H9 (cell line): ENCODE results near the gene TTLL3. TPM values are rescaled to one million over a fixed set of nuclear protein-coding genes. Genes with fewer than 3 reads are reported as not detected.

Experiments
- DNase-seq: peaks from one replicate; pipeline ENCODE4 v3.0.0-alpha.2; 2017
- H2AFZ ChIP-seq: one replicate; pipeline ENCODE4 v1.6.1; 2013; ENCODE audit warnings: mild to moderate bottlenecking, low read length, control low read depth, moderate library complexity
- H2AK5ac ChIP-seq: 2 replicates; pipeline ENCODE4 v1.6.1; 2013; ENCODE audit warnings: low read length, control low read depth, mixed read lengths; ENCODE audit not compliant: insufficient read length
- H2BK120ac ChIP-seq: one replicate; pipeline ENCODE4 v1.6.1; 2013; ENCODE audit warnings: low read depth, mild to moderate bottlenecking, low read length, control low read depth, inconsistent platforms; ENCODE audit not compliant: poor library complexity, severe bottlenecking
- H2BK12ac ChIP-seq: 2 replicates; pipeline ENCODE4 v1.6.1; 2013; ENCODE audit warnings: low read length, control low read depth, mixed read lengths, low read depth; ENCODE audit not compliant: insufficient read length
- H2BK15ac ChIP-seq: 2 replicates; pipeline ENCODE4 v1.6.1; 2013; ENCODE audit warnings: low read depth, low read length, control low read depth
- H2BK20ac ChIP-seq: one replicate; pipeline ENCODE4 v1.6.1; 2013; ENCODE audit warnings: low read depth, mild to moderate bottlenecking, low read length, control low read depth, inconsistent platforms; ENCODE audit not compliant: poor library complexity, severe bottlenecking
- H2BK5ac ChIP-seq: 2 replicates; pipeline ENCODE4 v1.6.1; 2013; ENCODE audit warnings: low read length, control low read depth, mixed read lengths; ENCODE audit not compliant: insufficient read length
- H3K14ac ChIP-seq: 2 replicates; pipeline ENCODE4 v1.6.1; 2013; ENCODE audit warnings: low read length, control low read depth; ENCODE audit not compliant: insufficient read depth
- H3K18ac ChIP-seq: 2 replicates; pipeline ENCODE4 v1.6.1; 2013; ENCODE audit warnings: low read depth, mild to moderate bottlenecking, mixed read lengths, low read length, control low read depth; ENCODE audit not compliant: insufficient read length
- H3K23ac ChIP-seq: 2 replicates; pipeline ENCODE4 v1.6.1; 2013; ENCODE audit warnings: low read length, control low read depth, mixed read lengths, low read depth; ENCODE audit not compliant: insufficient read length
- H3K23me2 ChIP-seq: 2 replicates; pipeline ENCODE4 v1.6.1; 2013; ENCODE audit warnings: low read depth, mild to moderate bottlenecking, mixed read lengths, low read length, control low read depth; ENCODE audit not compliant: insufficient read length, poor library complexity, severe bottlenecking
- H3K27ac ChIP-seq: 2 replicates; pipeline ENCODE4 v1.5.1; 2013; ENCODE audit warnings: low read length, control low read depth, mixed read lengths, low read depth; ENCODE audit not compliant: insufficient read length
- H3K27me3 ChIP-seq: 2 replicates; pipeline ENCODE4 v1.6.1; 2013; ENCODE audit warnings: low read length, control low read depth, inconsistent platforms; ENCODE audit not compliant: insufficient read depth
- H3K4ac ChIP-seq: 2 replicates; pipeline ENCODE4 v1.6.1; 2013; ENCODE audit warnings: low read depth, mild to moderate bottlenecking, control low read depth, inconsistent platforms, low read length, moderate library complexity
- H3K4me1 ChIP-seq: 2 replicates; pipeline ENCODE4 v1.6.1; 2013; ENCODE audit warnings: low read length, control low read depth, inconsistent platforms; ENCODE audit not compliant: insufficient read depth
- H3K4me2 ChIP-seq: 2 replicates; pipeline ENCODE4 v1.6.1; 2013; ENCODE audit warnings: low read length, control low read depth, mixed read lengths; ENCODE audit not compliant: insufficient read length, insufficient read depth
- H3K56ac ChIP-seq: 2 replicates; pipeline ENCODE4 v1.6.1; 2013; ENCODE audit warnings: low read depth, mild to moderate bottlenecking, mixed read lengths, low read length, control low read depth; ENCODE audit not compliant: insufficient read length
- H3K79me1 ChIP-seq: 2 replicates; pipeline ENCODE4 v1.6.1; 2013; ENCODE audit warnings: low read depth, mild to moderate bottlenecking, moderate library complexity, low read length, control low read depth, inconsistent platforms; ENCODE audit not compliant: insufficient read depth, poor library complexity, severe bottlenecking
- H3K79me2 ChIP-seq: 2 replicates; pipeline ENCODE4 v1.6.1; 2013; ENCODE audit warnings: low read length, control low read depth, inconsistent platforms; ENCODE audit not compliant: insufficient read depth
- H3K9ac ChIP-seq: 2 replicates; pipeline ENCODE4 v1.6.1; 2013; ENCODE audit warnings: low read length, control low read depth, mixed read lengths; ENCODE audit not compliant: insufficient read length; ENCODE audit errors: extremely low read depth
- H3K9me3 ChIP-seq: one replicate; pipeline ENCODE4 v1.6.1; 2013; ENCODE audit warnings: low read depth, low read length, inconsistent platforms; ENCODE audit not compliant: control insufficient read depth
- H3T11ph ChIP-seq: one replicate; pipeline ENCODE4 v1.6.1; 2013; ENCODE audit warnings: mild to moderate bottlenecking, low read length, control low read depth, inconsistent platforms
- H4K20me1 ChIP-seq: one replicate; pipeline ENCODE4 v1.6.1; 2013; ENCODE audit not compliant: control insufficient read depth, insufficient read length, insufficient read depth
- H4K5ac ChIP-seq: 2 replicates; pipeline ENCODE4 v1.6.1; 2013; ENCODE audit warnings: low read depth, mild to moderate bottlenecking, mixed read lengths, low read length, control low read depth; ENCODE audit not compliant: insufficient read length
- H4K8ac ChIP-seq: replicated peaks from 2 replicates; pipeline ENCODE4 v1.6.1; 2013; ENCODE audit warnings: low read length, control low read depth, mixed read lengths, low read depth; ENCODE audit not compliant: insufficient read length
- H4K91ac ChIP-seq: 2 replicates; pipeline ENCODE4 v1.6.1; 2013; ENCODE audit warnings: low read depth, mild to moderate bottlenecking, moderate library complexity, mixed read lengths, low read length, control low read depth; ENCODE audit not compliant: insufficient read length
- H3K27ac Mint-ChIP-seq, 3 experiments: 2 replicates in 2 of 3; 3 replicates in 1 of 3; pipeline ENCODE4 v1.8.0; 2020 to 2021; ENCODE audit warnings: mixed read lengths in 3 of 3, mild to moderate bottlenecking in 1 of 3, moderate library complexity in 1 of 3
- H3K27me3 Mint-ChIP-seq: 2 replicates; pipeline ENCODE4 v1.8.0; 2021; ENCODE audit warnings: low read depth, mild to moderate bottlenecking, moderate library complexity, mixed read lengths
- H3K36me3 Mint-ChIP-seq, 3 experiments: 2 replicates in 2 of 3; 3 replicates in 1 of 3; pipeline ENCODE4 v1.8.0; 2020 to 2021; ENCODE audit warnings: low read depth in 3 of 3, mixed read lengths in 3 of 3; ENCODE audit not compliant: insufficient read depth in 1 of 3
- H3K4me1 Mint-ChIP-seq, 2 experiments: 2 replicates each; pipeline ENCODE4 v1.8.0; 2020; ENCODE audit warnings: mixed read lengths in 2 of 2
- H3K4me3 Mint-ChIP-seq, 2 experiments: 2 replicates in 1 of 2; 3 replicates in 1 of 2; pipeline ENCODE4 v1.8.0; 2020 to 2021; ENCODE audit warnings: mild to moderate bottlenecking in 2 of 2, mixed read lengths in 2 of 2, moderate library complexity in 1 of 2
- H3K9me3 Mint-ChIP-seq, 2 experiments: 2 replicates in 1 of 2; 3 replicates in 1 of 2; pipeline ENCODE4 v1.8.0; 2020; ENCODE audit warnings: mild to moderate bottlenecking in 2 of 2, mixed read lengths in 2 of 2, moderate library complexity in 1 of 2
- CTCF ChIP-seq: fragments of 200-600 bp; sonication (generic); conservative IDR thresholded peaks from 3 replicates; pipeline ENCODE4 v1.8.0; 2021; ENCODE audit warnings: antibody characterized with exemption, mild to moderate bottlenecking
- WGBS: extraction: QIAGEN DNeasy Blood & Tissue Kit; methylation state at CpG from one replicate; pipeline ENCODE4 v1.1.7; 2013; ENCODE audit warnings: missing lambda C conversion rate, low lambda C conversion rate, mixed read lengths; ENCODE audit not compliant: insufficient read length; ENCODE audit errors: extremely low coverage; 5-methylcytosine and 5-hydroxymethylcytosine counted together
- total RNA-seq: library from RNA; stranded (reverse); gene quantifications from 2 replicates; pipeline ENCODE4 v1.2.1, GENCODE V29; 2021

Gene TTLL3
- total RNA-seq, 1 experiment from 2014 or later, result 14.4 TPM

- H3K23me2 ChIP-seq, result no peaks in the 10 kb centered on the region
- no peaks in the 10 kb centered on the region for H3K9me3 Mint-ChIP-seq
- H2BK15ac ChIP-seq, result no peak overlapping the region
- H2BK5ac ChIP-seq, result no peak overlapping the region
- no peak overlapping the region for H3K56ac ChIP-seq
- no peak overlapping the region for H3K9ac ChIP-seq
- H3K18ac ChIP-seq, result no peak overlapping the region
- no peak overlapping the region for H3T11ph ChIP-seq
- no peak overlapping the region for H2BK20ac ChIP-seq
- H3K9me3 ChIP-seq, result no peaks in the 10 kb centered on the region
- no CpG with 5 or more reads among the region's 18 CpGs for WGBS
- peak overlapping the region in 2 of 3 experiments; percentile 53 to 73; a peak in 2 of 7 replicates for H3K27ac Mint-ChIP-seq
- no peaks in the 10 kb centered on the region for H4K20me1 ChIP-seq
- no peaks in the 10 kb centered on the region for H3K79me1 ChIP-seq
- no peak overlapping the region for H2BK12ac ChIP-seq
- no peaks in the 10 kb centered on the region for H3K27me3 Mint-ChIP-seq
- TF ChIP-seq CTCF, result no peak
- H3K4me1 Mint-ChIP-seq, result no peaks in the 10 kb centered on the region
- no peak overlapping the region for H3K4me3 Mint-ChIP-seq
- no peak overlapping the region for H2BK120ac ChIP-seq
- H3K4ac ChIP-seq, result no peak overlapping the region
- no peak overlapping the region for H3K23ac ChIP-seq
- H3K27me3 ChIP-seq, result no peaks in the 10 kb centered on the region
- no peak overlapping the region for H4K91ac ChIP-seq
- no peaks in the 10 kb centered on the region for H3K4me1 ChIP-seq
- H3K14ac ChIP-seq, result no peak overlapping the region
- H3K27ac ChIP-seq, result no peak overlapping the region
- no peak overlapping the region for H4K8ac ChIP-seq
- peaks cover 6 to 33% (median 24%) of the 10 kb centered on the region in 3 experiments for H3K36me3 Mint-ChIP-seq
- no peak for DNase-seq
- no peak overlapping the region for H2AK5ac ChIP-seq
- no peak overlapping the region for H3K4me2 ChIP-seq
- no peak overlapping the region for H2AFZ ChIP-seq
- H4K5ac ChIP-seq, result no peak overlapping the region
- H3K79me2 ChIP-seq, result no peaks in the 10 kb centered on the region
Observed at GRCh38 chr3:9834520-9835380, 24.7 kb downstream of the TTLL3 start.
